DMS 273 (cell line): ENCODE measurements around the gene KLF15.

Experiments
- DNase-seq: peaks from one replicate; lab custom pipeline; 2025; ENCODE audit not compliant: unreplicated experiment; lab: John Stamatoyannopoulos, UW

KLF15 gene

GRCh38 chr3:126357295-126358037, at the start of gene KLF15:
TSS of gene KLF15 (minus strand) at chr3:126357408. CDS start at chr3:126352922, 4,486 bp downstream.
- DNase-seq: peak; percentile 96

GRCh38 chr3:126406389-126407296, 49.4 kb upstream of the KLF15 start:
- no peak for DNase-seq

GRCh38 chr3:126402666-126403302, 45.6 kb upstream of the KLF15 start:
- no peak for DNase-seq

GRCh38 chr3:126402178-126402577, 45.0 kb upstream of the KLF15 start:
- DNase-seq: no peak

GRCh38 chr3:126401611-126402160, 44.5 kb upstream of the KLF15 start:
- DNase-seq: no peak

- no peak for DNase-seq
These were observed 42.5 kb upstream of the KLF15 start for GRCh38 chr3:126399756-126400155.

- DNase-seq: no peak
These were observed 42.1 kb upstream of the KLF15 start for GRCh38 chr3:126399351-126399735.

GRCh38 chr3:126398423-126399350, 41.5 kb upstream of the KLF15 start:
- no peak for DNase-seq

- DNase-seq: no peak
These were observed 40.6 kb upstream of the KLF15 start for GRCh38 chr3:126397610-126398422.

GRCh38 chr3:126396536-126396935, 39.3 kb upstream of the KLF15 start:
- DNase-seq: no peak

GRCh38 chr3:126395846-126396513, 38.8 kb upstream of the KLF15 start:
- no peak for DNase-seq

- DNase-seq: peak; percentile 77
These were observed 37.7 kb upstream of the KLF15 start for GRCh38 chr3:126394977-126395321.

GRCh38 chr3:126394179-126394976, 37.2 kb upstream of the KLF15 start, which contains the start of gene CFAP100:
TSS of gene CFAP100 (plus strand) at chr3:126394909. CDS start at chr3:126396001, 1,092 bp downstream.
- peak; percentile 86 for DNase-seq

- DNase-seq: no peak
These were observed 36.4 kb upstream of the KLF15 start for GRCh38 chr3:126393563-126393962.

GRCh38 chr3:126392246-126392645, 35.0 kb upstream of the KLF15 start:
- DNase-seq: no peak

- DNase-seq: no peak
These were observed 34.4 kb upstream of the KLF15 start for GRCh38 chr3:126391631-126392030.

- no peak for DNase-seq
These were observed 33.5 kb upstream of the KLF15 start for GRCh38 chr3:126390751-126391150.

- DNase-seq: no peak
These were observed 33.0 kb upstream of the KLF15 start for GRCh38 chr3:126390201-126390600.
